ENCODE measurements around the gene NPPC. TPM values are rescaled to one million over a fixed set of nuclear protein-coding genes. Genes with fewer than 3 reads are reported as not detected.

The NPPC gene
- polyA plus RNA-seq, 1 donor from 2014 or later, result 2.7 TPM

DNA sequence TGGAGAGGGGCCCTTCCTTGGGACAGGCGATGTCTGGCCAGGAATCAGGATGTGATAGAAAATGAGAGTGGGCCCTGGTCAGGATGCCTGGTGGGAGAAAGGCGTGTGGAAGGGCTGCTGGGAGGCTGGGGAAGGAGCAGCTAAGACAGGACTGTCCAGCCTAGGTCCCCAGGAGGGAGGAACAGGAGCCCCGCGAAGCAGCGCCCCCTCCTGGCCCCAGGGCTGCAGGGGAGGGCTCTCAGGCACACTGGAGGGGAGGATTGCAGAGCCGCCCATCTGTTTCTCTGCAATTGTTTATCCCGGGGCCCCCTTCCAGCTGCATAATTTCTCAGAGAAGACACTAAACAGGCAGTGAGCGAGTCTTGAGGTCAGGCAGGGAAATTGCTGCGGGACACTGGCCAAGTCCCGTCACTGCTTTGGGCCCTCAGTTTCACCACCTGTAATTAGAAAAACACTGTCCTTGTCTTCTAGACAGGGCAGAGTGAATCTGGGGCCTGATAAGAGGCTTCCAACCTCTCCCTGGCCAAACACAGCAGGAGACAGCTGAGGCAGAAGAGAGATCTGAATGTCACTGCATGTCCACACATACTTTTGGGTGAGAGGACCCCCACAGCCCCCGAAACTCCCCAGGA lies 3.9 kb upstream of the NPPC start:
- no peaks in the 10 kb centered on the region for H3F3A ChIP-seq (ENCODE audit: insufficient read depth, low read length, poor library complexity, severe bottlenecking)
- no peaks in the 10 kb centered on the region for H3K79me2 ChIP-seq (replicated peaks; ENCODE audit: insufficient read depth, low read length)
- no peak overlapping the region for H3K4me3 ChIP-seq (ENCODE audit: low read length)
- peaks cover 32% of the 10 kb centered on the region for H3K27me3 ChIP-seq (ENCODE audit: insufficient read depth, low read depth, low read length)
- H2AFZ ChIP-seq (ENCODE audit: low read depth, low read length), result no peak overlapping the region
- H3K27ac ChIP-seq (ENCODE audit: low read length), result no peak overlapping the region
- no peaks in the 10 kb centered on the region for H3K9me2 ChIP-seq (ENCODE audit: insufficient read depth, low read length)
- no peak overlapping the region for H3K9ac ChIP-seq (ENCODE audit: low read length)
- TF ChIP-seq MXI1 (conservative IDR thresholded peaks at IDR 0.05; ENCODE audit: poor library complexity, severe bottlenecking) (no peak), RAD21 (conservative IDR thresholded peaks at IDR 0.05) (no peak), POLR2AphosphoS5 (IDR thresholded peaks at IDR 0.05) (no peak), EP300 (conservative IDR thresholded peaks at IDR 0.05; ENCODE audit: poor library complexity, severe bottlenecking) (no peak), SMC3 (conservative IDR thresholded peaks at IDR 0.05; ENCODE audit: poor library complexity) (no peak)
- TF ChIP-seq, protein P1, sequence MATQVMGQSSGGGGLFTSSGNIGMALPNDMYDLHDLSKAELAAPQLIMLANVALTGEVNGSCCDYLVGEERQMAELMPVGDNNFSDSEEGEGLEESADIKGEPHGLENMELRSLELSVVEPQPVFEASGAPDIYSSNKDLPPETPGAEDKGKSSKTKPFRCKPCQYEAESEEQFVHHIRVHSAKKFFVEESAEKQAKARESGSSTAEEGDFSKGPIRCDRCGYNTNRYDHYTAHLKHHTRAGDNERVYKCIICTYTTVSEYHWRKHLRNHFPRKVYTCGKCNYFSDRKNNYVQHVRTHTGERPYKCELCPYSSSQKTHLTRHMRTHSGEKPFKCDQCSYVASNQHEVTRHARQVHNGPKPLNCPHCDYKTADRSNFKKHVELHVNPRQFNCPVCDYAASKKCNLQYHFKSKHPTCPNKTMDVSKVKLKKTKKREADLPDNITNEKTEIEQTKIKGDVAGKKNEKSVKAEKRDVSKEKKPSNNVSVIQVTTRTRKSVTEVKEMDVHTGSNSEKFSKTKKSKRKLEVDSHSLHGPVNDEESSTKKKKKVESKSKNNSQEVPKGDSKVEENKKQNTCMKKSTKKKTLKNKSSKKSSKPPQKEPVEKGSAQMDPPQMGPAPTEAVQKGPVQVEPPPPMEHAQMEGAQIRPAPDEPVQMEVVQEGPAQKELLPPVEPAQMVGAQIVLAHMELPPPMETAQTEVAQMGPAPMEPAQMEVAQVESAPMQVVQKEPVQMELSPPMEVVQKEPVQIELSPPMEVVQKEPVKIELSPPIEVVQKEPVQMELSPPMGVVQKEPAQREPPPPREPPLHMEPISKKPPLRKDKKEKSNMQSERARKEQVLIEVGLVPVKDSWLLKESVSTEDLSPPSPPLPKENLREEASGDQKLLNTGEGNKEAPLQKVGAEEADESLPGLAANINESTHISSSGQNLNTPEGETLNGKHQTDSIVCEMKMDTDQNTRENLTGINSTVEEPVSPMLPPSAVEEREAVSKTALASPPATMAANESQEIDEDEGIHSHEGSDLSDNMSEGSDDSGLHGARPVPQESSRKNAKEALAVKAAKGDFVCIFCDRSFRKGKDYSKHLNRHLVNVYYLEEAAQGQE (IDR thresholded peaks at IDR 0.05; ENCODE audit: borderline replicate concordance), result no peak
- H4K20me1 ChIP-seq (ENCODE audit: insufficient read depth), result no peaks in the 10 kb centered on the region
- no peak overlapping the region for H3K4me2 ChIP-seq (ENCODE audit: low read length)
- H3K9me3 ChIP-seq (ENCODE audit: low read length), result no peaks in the 10 kb centered on the region
- H3K36me3 ChIP-seq (ENCODE audit: insufficient read depth, low read length), result no peaks in the 10 kb centered on the region

DNA sequence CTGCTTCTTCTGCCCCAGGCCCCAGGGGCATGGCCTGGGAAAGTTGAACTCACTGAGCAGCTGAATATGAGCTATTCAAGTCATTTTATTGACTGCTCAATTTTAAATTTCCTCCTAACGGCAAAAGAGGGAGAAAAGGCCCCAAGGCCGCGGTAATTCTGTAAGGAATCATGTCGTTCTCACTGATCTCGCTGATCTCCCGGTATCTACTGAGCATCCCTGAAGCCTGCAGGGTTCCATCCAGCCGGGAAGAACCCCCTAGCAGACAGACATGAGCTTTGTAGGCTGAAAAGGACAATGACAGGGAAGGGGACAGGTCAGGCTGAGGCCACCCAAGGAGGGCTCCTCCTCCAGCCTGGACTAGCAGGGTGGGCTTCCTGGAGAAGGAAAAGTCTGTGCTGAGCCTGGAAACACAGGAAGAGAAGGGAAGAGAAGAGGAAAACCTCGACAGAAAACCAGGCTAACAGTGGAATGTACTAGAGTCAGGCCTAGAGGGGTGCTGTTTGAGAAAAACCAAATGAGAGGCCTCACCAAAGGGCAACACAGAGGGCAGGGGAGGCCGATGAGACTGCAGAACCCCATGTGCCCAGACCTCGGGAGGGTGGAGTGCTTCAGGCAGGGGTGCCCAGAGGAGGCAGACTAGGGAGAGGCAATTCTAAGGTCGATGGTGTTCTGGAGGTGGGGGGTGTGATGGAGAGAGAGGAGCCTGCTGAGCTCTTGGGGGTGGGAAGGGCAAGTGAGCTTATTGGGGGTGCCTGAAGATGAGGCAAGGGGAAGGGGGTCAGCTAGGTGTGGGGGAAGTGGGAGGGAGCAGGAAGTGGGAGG lies 2.9 kb upstream of the NPPC start:
- H3K36me3 ChIP-seq (ENCODE audit: insufficient read depth, low read length), result no peaks in the 10 kb centered on the region
- TF ChIP-seq, protein P2, sequence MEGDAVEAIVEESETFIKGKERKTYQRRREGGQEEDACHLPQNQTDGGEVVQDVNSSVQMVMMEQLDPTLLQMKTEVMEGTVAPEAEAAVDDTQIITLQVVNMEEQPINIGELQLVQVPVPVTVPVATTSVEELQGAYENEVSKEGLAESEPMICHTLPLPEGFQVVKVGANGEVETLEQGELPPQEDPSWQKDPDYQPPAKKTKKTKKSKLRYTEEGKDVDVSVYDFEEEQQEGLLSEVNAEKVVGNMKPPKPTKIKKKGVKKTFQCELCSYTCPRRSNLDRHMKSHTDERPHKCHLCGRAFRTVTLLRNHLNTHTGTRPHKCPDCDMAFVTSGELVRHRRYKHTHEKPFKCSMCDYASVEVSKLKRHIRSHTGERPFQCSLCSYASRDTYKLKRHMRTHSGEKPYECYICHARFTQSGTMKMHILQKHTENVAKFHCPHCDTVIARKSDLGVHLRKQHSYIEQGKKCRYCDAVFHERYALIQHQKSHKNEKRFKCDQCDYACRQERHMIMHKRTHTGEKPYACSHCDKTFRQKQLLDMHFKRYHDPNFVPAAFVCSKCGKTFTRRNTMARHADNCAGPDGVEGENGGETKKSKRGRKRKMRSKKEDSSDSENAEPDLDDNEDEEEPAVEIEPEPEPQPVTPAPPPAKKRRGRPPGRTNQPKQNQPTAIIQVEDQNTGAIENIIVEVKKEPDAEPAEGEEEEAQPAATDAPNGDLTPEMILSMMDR (IDR thresholded peaks at IDR 0.05; ENCODE audit: poor library complexity, severe bottlenecking), result no peak
- TF ChIP-seq, protein P1 (IDR thresholded peaks at IDR 0.05; ENCODE audit: borderline replicate concordance), result no peak
- TF ChIP-seq TAF1 (IDR thresholded peaks at IDR 0.05; ENCODE audit: low read depth) (no peak), EP300 (conservative IDR thresholded peaks at IDR 0.05; ENCODE audit: poor library complexity, severe bottlenecking) (no peak), RAD21 (conservative IDR thresholded peaks at IDR 0.05) (no peak), EZH2 (IDR thresholded peaks at IDR 0.05; ENCODE audit: borderline replicate concordance, insufficient read depth, low read length, poor library complexity, severe bottlenecking) (no peak), SMC3 (conservative IDR thresholded peaks at IDR 0.05; ENCODE audit: poor library complexity) (no peak), MXI1 (conservative IDR thresholded peaks at IDR 0.05; ENCODE audit: poor library complexity, severe bottlenecking) (no peak), POLR2AphosphoS5 (IDR thresholded peaks at IDR 0.05) (no peak)
- H3K4me3 ChIP-seq (ENCODE audit: low read length), result no peak overlapping the region
- no peak overlapping the region for H2AFZ ChIP-seq (ENCODE audit: low read depth, low read length)
- peaks cover 42% of the 10 kb centered on the region for H3K27me3 ChIP-seq (ENCODE audit: insufficient read depth, low read depth, low read length)
- no peaks in the 10 kb centered on the region for H3K79me2 ChIP-seq (replicated peaks; ENCODE audit: insufficient read depth, low read length)
- H3F3A ChIP-seq (ENCODE audit: insufficient read depth, low read length, poor library complexity, severe bottlenecking), result no peaks in the 10 kb centered on the region
- no peaks in the 10 kb centered on the region for H3K9me2 ChIP-seq (ENCODE audit: insufficient read depth, low read length)
- H3K9ac ChIP-seq (ENCODE audit: low read length), result no peak overlapping the region
- no peaks in the 10 kb centered on the region for H4K20me1 ChIP-seq (ENCODE audit: insufficient read depth)
- no peak overlapping the region for H3K4me2 ChIP-seq (ENCODE audit: low read length)
- H3K9me3 ChIP-seq (ENCODE audit: low read length), result no peaks in the 10 kb centered on the region
- H3K27ac ChIP-seq (ENCODE audit: low read length), result no peak overlapping the region
